ENCODE results near the gene KRT3. TPM values are rescaled to one million over a fixed set of nuclear protein-coding genes. Genes with fewer than 3 reads are reported as not detected.
A peak's percentile ranks its signal among the peaks of the same experiment; 100 is the strongest.
"Not testable (repeated sequence)": the region's sequence is repeated elsewhere in the genome, so short reads cannot be mapped to it uniquely, and the experiment has no call there.

The KRT3 gene
- total RNA-seq, 1 donor from 2014 or later: not detected

- no peak for DNase-seq
Measured at GRCh38 chr12:52798003-52798670, 2.2 kb upstream of the KRT3 start.

GRCh38 chr12:52797529-52797894 is 1.6 kb upstream of the KRT3 start:
- DNase-seq: no peak

- no peak for DNase-seq
Measured at GRCh38 chr12:52796839-52797528, 1.1 kb upstream of the KRT3 start.

GRCh38 chr12:52796429-52796794 is 495 bp upstream of the KRT3 start:
- DNase-seq: no peak

- DNase-seq: not testable (repeated sequence)
Measured at GRCh38 chr12:52795332-52795674, 614 bp downstream of the KRT3 start.

- DNase-seq: no peak
Measured at GRCh38 chr12:52794479-52795331, 1.2 kb downstream of the KRT3 start.

GRCh38 chr12:52792185-52793029 is 3.5 kb downstream of the KRT3 start:
- no peak for DNase-seq

GRCh38 chr12:52791271-52792184 is 4.4 kb downstream of the KRT3 start:
- no peak for DNase-seq

- DNase-seq: peak; percentile 51
Measured at GRCh38 chr12:52790427-52791270, 5.3 kb downstream of the KRT3 start.

- no peak for DNase-seq
Measured at GRCh38 chr12:52789637-52790426, 6.1 kb downstream of the KRT3 start.

GRCh38 chr12:52788876-52789636 is 6.9 kb downstream of the KRT3 start:
- DNase-seq: no peak

- DNase-seq: no peak
Measured at GRCh38 chr12:52788192-52788875, 7.6 kb downstream of the KRT3 start.

- peak; percentile 64 for DNase-seq
Measured at GRCh38 chr12:52787324-52788191, 8.4 kb downstream of the KRT3 start.

GRCh38 chr12:52784909-52785308 is 11.0 kb downstream of the KRT3 start:
- no peak for DNase-seq

- DNase-seq: no peak
Measured at GRCh38 chr12:52783563-52784316, 12.2 kb downstream of the KRT3 start.

- no peak for DNase-seq
Measured at GRCh38 chr12:52782502-52782901, 13.4 kb downstream of the KRT3 start.

Data from tongue (tissue), 2 donors.